HG03196 (cell line): Measurements from ENCODE around the gene AP1G2.
"Not testable (repeated sequence)": the region's sequence is repeated elsewhere in the genome, so short reads cannot be mapped to it uniquely, and the experiment has no call there.

Experiments
- ATAC-seq: cut with Tn5 transposase; IDR thresholded peaks from one replicate; pipeline ENCODE4 v1.9.1; 2021; ENCODE audit not compliant: unreplicated experiment

Gene AP1G2

DNA sequence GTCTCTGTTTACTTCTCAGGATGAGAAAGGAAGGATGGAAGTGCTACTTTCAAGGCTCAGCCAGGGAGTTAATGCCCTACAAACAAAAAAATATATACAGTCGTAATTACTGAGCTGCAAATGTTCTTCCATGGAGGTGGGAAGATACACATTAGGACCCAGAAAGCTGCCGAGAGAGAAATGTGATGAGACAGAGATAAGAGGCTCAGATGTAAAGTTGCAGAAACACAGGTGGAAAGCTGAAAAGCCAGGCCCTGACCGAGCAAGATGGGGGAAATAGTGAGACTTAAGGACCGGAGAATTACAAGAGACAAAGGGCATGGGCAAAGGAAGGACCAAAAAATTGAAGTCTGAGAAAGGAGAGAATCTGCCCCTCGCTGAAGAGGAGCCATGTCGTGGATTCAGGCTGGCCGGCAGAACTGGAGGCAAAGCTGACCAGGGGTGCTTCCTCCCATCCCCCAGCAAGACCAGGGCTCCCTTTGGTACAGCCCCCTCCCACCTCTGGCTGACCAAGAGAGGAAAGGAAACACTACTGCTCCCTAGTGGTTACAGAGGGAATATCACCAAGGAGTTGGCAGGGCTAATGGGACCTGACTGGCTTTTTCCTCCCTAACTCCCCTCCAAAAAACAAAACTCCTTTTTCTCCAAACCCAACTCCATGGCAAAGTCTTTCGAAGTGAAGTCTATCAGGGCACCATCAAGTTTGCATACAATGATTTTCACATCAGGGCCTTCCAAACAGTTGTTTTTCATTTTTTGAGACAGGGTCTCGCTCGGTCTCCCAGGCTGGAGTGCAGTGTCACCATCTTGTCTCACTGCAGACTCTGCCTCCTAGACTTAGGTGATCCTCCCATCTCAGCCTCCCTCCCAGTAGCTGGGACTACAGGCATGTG is 28.1 kb downstream of the AP1G2 start:
- ATAC-seq, result no peak

DNA sequence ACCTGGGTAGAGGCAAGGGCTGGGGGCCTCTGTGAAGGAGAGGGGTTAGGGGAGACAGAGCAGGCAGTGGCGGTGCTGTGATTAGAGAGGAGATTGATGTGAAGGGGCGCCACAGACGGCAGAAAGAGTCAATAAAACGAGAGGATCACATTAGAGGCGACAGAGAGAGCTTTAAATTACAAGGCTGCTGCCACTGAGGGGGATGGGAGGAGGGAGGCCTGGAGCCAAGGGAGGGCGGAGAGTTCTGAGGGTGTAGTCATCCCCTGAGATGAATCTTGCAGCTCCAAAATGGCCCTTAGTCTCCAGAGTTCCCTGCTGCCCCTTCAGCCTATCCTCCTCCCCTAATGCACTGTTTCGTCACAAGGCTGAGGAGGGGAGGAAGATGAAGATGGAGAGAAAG is 28.8 kb downstream of the AP1G2 start:
- ATAC-seq, result no peak

DNA sequence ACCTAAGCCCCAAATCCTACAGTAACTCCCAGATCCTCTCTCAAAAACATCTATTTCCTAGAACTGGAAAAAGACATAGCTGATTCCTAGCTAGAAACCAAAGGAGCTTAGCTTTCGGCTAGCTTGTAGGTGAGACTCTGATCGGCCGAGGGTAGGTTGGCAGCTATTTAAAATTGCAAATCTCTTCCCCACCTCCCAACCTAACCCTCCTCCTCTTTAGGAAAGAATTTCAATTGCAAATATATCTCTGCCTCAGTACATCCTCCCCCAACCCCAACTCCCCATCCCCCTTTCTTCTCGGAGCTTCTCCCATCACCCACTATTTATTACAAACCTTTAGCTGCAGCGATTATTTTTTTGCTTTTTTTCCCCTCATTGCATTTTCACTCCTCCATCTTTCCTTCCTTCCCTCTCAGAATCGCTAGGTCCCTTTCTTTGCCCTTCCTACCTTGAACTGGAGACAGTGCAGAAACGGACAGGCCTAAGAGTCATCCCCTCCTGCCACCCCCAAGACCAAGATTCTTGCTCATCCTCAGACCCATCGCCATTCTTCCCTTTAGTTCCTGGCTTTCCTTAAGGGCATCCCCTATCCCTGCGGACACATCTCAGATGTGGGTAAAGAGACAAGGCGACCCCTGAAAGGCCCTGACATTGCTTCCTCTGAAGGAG is 29.4 kb downstream of the AP1G2 start:
- ATAC-seq, result no peak

DNA sequence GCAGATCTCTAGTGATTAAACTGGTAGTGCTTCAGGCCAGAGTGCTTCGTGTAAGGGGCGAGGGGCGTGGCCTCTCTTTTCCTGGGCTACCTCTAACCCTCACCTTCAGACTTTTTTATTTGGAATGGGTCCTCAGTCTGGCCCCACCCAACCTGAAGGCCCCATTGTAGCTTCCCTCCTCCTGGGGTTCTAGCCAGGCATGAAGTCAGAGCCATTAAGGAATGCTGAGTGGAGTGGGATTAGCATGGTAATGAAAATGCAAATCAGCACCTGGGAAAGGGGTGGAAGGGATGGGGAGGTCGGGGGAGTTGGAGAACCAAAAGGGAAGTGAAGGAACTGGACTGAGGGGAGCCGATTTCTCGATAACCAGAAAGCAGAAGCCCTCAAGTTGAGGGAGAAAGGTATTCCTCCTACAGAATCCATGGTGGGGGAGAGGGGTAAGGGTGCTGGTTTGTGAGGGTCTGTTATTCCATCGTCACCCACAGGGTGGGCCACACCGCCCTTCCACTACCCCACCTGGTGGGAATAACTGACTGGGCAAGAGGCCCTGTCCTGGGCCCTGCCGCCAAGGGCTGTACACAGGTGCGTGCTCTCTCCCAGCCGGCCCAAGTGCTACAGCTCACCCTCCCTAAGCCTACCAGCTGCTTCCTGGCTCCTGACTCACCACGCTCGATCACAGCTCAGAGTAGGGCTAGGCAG is 30.1 kb downstream of the AP1G2 start:
- no peak for ATAC-seq

DNA sequence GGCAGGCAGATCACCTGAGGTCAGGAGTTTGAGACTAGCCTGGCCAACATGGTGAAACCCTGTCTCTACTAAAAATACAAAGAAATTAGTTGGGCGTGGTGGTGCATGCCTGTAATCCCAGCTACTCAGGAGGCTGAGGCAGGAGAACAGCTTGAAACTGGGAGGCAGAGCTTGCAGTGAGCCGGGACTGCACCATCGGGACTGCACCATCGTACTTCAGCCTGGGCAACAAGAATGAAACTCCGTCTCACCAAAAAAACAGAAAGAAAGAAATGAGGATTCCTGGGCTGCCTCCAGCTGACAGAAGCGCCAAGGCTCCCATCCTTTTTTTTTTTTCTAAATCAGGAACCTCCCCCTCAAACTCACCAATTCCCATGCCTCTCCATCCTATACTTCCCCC is 30.7 kb downstream of the AP1G2 start:
- ATAC-seq, result not testable (repeated sequence)

DNA sequence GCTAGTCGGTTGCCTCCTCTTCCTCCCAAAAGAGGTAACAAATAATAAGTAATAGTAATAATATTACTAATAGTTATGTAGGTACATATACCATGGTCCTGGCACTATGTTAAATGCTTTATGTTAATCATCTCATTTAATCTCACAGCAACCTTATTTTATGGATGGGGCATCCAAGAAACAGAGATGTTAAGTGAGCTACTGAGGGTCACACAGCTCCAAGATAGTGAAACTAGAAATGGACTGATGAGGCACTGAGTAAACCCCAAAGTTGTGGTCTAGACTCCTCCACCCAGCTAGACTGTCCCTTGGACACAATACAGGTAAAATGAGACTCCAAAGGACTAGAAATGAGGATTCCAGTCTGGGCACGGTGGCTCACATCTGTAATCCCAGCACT is 31.1 kb downstream of the AP1G2 start:
- ATAC-seq, result no peak

DNA sequence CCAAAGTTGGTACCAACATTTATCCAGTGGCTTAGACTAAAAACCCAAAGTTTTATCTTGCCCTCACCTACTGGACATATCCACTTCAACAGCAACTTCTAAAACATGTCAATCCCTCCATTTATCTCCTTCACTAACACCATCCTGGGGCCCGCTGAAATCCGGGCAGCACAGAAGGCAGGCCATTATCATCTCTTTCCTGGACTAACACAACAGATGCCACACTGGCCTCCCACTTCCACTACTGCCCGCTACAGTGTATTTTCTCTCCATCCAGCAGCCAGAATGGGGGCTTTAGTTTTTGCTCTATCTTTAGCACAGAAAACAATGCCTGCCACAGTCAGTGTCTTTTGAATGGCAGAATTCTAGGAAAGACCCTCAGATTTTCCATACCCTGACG is 31.6 kb downstream of the AP1G2 start:
- no peak for ATAC-seq

DNA sequence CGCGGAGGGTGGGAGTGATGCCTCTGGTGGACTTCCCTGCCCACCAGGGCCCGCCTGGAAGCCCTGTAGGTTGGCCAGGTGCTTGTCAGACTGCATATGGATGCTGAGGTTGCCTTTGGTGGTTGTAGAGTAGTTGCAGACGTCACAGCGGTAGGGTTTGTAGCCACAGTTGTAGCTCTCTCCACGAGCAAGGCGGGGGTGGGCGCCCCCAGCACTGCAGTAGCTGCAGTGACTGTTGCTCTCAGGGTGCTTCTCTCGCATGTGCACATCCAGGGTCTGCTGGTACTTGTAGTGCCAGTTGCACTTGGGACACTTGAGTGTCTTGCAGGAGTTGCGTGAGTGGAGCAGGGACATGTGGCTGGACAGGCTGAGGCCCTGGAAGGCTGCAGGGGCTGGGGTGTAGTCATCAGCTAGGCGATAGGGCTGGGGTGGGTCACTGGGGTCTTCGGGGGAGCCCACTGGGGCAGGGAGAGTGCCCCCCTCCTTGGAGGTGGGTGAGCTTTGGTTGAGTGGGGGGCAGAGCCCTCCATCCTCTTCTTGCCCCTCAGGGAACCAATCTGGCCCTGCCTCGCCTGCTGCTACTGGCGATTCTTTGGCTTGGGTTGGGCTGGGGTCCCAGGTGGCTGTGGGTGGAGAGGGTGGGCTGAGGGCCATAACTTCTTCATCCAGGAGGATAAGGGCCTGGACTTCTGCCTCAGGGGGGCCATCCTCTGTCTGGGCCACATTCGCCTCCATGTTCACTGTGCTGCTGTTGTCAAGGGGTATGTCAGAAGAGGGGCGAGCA is 33.7 kb downstream of the AP1G2 start:
- no peak for ATAC-seq

DNA sequence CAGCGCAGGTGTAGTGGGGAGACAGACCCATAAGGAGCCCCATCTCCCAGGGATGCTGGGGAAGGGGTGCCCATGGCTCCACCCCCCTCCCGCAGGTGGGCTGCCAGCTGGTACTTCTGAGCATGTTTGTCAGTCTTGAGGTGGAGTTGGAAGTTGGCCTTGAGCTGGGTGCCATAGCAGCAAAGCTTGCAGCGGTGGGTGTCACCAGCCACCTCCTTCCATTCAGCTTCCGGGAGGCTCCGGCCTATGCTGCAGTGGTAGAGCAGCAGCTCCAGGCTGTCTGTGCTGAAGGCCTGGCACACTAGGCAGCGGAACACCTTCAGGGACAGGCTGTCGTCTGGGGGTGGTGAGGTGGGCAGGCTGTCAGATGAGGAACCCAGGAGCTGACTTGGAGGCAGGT is 34.9 kb downstream of the AP1G2 start:
- ATAC-seq, result no peak

DNA sequence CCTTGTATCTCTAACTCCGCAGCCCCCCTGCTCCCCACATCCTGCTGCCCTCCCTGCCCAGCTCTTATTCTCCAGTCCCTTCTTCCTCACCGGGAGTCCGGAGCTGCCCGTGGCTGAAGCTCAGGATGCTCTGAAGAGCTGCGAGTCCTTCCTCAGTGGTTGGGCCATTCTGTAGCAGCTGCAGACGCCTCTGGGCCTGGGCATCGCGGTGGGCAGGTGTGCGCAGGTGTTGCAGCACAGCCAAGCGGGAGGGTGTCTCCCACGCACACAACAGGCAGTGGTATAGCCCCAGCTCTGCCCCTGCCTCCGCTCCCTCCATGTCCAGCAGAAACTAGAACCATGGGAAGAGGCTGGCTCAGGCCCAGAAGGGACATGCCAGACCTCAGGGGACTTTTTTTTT is 36.2 kb downstream of the AP1G2 start:
- no peak for ATAC-seq

DNA sequence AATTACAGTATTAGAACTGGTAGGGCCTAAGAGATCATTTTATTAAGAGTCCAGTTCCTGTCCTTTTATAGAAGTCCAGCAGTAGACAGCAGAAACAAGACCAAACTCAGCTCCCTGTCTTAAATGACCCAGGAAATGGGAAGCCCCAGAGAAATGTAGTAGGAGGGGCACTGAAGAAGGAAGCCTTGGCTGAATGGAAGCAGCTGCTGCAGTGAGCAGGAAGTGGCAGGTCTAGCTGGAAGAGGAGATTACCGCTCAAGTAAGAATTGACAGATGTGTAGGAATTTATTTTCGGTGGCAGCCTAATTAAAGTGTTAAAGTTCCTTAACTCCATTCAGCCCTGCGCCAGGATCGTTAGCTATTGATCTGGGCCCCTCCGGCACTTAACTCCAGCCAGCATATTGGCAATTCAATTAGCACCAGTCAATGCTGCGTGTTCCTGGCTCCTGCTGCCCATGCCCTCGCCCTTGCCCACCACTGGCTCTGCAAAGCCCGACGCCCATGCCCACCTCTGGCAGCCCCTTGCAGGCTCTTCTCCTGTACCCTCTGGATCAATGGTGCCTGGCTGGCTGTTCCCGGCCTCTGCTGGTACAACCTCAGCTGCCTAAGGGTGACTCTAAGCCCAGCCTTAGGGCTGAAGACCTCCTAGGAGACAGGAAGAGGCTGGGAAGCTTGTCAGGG is 37.1 kb downstream of the AP1G2 start:
- ATAC-seq, result no peak

DNA sequence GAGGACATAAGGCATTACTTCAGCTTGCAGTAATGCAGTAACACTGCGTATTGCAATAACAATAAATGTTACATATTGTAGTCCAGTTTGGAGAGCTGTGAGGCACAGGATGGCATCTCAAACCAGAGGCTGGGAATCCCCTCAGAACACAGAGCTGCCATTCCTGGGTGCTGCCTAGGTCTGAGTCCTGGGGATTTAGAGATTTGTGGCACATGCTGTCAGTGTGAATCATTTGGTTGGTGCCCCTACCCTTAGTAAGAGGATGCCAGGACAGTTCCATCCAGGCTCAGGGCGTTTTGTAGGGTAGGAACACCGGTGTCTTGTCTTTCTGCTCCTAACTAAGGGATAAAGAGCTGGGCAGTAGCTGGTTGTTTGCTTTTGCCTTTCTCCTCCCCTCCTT is 38.6 kb downstream of the AP1G2 start:
- no peak for ATAC-seq

DNA sequence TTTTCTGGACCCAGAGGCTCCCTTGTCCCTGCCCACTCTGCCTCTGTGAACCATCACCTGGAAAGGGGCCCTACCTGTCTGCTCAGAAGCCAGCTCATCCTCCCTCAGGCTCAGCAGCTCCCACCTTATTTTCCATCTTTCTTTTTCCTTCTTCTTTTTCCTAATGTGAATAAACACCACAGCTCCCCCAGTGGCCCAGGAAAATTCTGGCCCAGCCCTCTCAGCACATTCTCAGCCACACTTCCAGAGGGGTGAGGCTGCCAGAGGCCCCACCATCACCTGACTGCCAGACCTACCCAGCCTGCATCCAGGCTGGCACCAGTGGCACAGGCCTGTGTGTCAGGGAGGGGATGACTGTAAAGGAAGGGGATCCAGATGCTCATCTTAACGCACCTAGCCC is 39.0 kb downstream of the AP1G2 start:
- no peak for ATAC-seq

DNA sequence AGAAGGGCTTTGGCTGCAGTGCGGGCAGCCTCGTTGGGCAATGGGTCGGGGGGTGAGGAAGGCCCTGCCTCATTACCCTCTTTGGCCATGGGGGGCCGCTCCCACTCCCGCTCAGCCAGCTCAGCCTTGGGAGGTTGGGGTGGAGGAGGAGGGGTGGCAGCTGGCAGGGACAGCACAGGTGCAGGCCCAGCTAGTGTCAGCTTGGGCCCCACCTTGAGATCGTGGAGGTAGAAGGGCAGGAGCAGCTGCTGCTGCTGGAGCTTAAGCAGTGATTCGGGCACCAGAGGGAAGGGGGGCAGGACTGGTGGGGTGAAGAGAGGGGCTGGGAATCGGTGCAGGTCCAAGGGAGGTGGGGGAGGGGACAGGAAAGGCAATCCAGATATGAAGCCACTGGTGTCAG is 42.0 kb downstream of the AP1G2 start:
- ATAC-seq, result no peak

DNA sequence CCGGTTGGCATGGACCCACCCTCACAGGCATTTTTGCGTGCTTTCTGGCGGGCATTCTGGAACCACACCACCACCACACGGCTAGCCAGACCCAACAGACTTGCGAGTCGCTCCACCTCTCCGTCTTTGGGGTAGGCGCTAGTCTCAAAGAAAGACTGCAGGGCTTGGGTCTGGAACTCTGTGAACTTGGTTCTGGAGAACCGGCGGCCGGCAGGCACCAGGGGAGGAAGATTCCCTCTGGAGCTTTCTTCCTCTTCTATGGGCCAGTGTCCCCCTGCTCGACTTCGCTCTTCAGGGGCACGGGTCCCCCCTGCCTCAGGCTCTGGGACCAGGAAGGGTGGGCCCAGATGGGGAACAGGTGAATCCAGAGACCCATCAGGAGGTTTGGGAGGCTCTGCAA is 42.6 kb downstream of the AP1G2 start:
- no peak for ATAC-seq

DNA sequence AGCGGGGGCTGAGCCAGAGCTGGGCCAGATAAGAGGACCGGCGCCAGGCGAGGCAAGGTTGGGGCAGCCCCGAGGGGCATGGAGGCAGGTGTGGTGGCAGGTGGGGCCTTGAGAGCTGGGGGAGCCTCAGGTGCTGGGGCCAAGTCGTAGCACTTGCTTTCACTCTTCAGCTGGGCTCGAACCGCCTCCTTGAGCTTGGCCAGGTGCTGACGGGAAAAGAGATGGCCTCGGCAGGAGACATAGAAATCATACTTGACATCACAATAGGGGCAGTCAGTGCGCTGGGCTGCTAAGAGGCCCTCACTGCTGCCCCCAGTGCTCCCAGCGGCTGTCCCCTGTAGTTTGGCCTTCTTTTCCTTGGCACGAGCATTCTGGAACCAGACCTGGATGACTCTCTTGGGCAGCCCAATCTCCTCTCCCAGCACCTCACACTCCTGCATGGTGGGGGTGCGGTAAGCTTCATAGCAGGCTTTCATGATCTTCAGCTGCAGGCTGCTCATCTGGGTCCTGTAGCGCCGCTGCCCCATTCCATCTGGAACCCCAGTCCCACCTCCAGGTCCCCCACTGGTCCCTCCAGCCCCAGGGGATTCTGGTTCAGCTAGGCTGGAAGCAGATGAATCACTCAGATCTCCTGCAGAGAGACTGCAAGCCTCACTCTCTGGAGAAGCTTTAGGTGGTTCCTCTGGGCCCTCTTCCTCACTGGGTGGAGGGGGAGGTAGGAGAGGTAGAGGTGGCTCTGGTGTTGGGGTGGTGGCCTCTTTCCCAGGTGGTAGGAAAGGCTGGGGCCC is 44.2 kb downstream of the AP1G2 start:
- ATAC-seq, result no peak

DNA sequence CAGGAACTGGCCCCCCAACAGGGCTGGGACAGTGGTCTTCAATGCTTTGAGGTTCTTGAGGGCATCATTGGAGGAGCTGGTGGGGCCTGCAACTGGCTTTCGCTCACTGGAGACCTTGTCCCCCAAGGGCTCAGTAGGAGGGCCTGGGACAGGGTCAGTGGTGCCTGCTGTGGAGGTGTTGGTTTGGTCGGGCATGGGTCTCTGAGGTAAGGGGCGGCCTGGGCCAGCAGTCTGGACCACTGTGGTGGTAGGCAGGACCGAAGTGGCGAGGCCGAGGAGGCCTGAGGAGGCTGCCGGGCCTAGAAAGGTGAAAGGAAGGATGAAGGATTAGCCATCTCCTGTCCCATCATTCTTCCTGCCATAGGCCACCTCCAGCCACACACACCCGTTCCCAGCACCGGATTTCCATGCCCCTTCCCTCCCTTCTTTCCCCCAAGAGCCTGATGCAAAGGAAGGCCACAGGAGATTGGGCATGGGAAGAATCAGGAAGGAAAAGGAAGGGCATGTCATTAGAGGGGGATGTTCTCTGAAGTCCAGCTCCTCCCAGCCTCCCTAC is 44.9 kb downstream of the AP1G2 start:
- ATAC-seq, result no peak

DNA sequence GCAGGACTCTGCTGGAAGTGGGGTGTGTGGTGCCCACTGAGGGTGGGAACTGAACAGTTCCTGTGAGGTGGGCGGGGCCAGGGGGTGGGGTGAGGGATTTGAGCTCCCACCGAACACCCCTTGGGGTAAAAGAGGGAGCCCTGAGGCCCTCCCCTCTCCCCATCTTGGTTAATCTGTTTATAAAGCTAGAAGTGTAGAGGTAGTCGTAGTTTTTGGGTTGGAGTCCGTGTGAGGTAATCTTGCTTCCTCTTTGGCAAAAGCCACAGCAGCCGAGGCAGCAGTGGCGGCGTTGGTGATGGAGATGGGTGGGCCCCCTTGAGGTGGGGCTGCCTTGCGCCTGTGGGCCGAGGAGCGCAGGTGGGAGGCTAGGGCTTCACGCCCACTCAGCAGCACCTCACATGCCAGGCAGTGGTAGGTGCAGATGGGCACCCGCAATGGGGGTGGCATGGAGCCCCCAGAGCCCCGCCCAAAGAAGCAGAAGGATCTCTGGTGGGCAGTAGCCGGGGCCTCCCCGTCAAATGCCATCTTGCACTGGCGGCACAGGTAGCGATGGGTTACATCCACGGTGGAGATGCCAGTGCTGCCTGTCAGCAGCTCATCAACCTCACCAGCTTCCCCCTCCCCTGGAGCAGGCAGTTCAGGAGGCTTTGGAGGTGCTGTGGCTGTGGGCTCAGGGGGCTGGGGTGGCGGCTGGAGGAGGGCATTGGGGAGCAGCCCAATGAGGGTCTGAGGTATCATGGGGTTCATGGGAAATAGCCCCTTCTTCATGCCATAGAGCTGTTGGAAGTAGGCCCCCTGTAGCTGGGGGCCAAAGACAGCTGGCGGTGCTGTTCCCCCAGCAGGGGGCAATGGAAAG is 45.6 kb downstream of the AP1G2 start:
- ATAC-seq, result no peak
